GM10847 (cell line): ENCODE data around the gene CBLN4.

Source experiments
- POLR2A ChIP-seq: IDR thresholded peaks from 2 replicates; pipeline ENCODE4 v1.6.1; 2011; ENCODE audit not compliant: insufficient read length; ENCODE audit errors: extremely low read depth

Gene CBLN4

GRCh38 chr20:56005389-56005715 lies at the start of gene CBLN4:
TSS of gene CBLN4 (minus strand) at chr20:56005519. CDS start at chr20:56004171, 1,348 bp downstream.
- no peak for TF ChIP-seq POLR2A

- no peak for TF ChIP-seq POLR2A
Observed at GRCh38 chr20:56043227-56043626, 37.9 kb upstream of the CBLN4 start.

GRCh38 chr20:56032251-56032650 lies 26.9 kb upstream of the CBLN4 start:
- TF ChIP-seq POLR2A: no peak

DNA sequence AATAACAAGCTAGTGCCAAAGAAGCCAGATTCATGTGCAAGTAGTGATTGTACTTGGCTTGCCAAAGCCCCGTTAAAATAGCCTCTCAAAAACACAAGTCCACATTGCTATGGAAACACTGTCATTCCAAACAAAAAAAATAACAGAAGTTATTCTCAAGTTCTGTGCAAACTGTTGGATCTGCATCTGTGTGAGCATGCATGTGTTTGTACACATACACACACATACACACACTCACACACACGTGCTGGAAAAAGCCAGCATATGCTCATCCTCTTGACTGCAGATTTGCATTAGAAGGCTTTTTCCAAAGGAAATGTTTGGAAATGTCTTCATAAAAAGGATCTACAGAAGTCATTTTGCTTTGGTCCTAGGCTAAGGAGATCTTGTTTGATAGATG lies 13.4 kb upstream of the CBLN4 start:
- TF ChIP-seq POLR2A: no peak

GRCh38 chr20:56018194-56018593 lies 12.9 kb upstream of the CBLN4 start:
- TF ChIP-seq POLR2A: no peak

GRCh38 chr20:56017560-56017959 lies 12.2 kb upstream of the CBLN4 start:
- no peak for TF ChIP-seq POLR2A

DNA sequence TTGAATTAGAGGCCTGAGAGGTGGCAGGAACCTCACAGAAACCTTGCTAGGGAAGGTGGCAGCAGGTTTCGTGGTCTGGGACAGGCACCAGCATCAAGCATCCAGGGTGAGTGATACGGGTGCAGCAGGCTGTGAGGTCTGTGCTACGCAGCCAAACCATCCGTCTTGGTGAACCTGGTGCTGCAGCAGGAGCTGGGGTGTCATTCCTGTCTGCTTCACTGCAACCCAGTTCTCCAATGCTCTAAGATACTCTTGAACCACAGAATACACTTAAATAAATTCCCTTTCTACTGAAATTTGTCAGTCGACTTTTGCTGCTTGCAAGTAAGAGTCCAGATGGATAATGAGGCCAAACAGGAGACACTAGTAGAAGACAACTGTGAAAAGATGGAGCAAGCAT lies 9.7 kb upstream of the CBLN4 start:
- no peak for TF ChIP-seq POLR2A

DNA sequence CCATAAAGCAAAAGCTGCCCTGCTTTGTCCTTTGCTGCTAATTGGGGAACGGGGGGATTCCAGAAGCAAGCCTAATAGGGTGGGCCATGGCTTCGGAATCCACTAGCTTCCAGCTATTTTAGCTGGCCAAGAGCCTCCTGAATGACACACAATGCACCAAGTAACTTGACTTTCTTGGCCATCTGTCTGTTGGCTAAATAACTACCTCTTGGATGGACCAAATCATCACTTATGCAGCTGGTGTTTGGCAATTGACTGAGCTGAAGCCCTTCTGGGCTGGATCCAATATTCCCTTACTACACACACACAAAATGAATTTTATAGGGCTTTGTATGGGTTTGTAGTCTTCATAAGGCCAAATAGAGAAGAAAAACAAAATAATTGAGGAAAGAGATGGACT lies 8.8 kb upstream of the CBLN4 start:
- no peak for TF ChIP-seq POLR2A

- no peak for TF ChIP-seq POLR2A
Observed at GRCh38 chr20:56004611-56005388, 519 bp downstream of the CBLN4 start.

GRCh38 chr20:56004007-56004406 lies 1.3 kb downstream of the CBLN4 start:
- TF ChIP-seq POLR2A: no peak

GRCh38 chr20:56002908-56003800 lies 2.2 kb downstream of the CBLN4 start:
- no peak for TF ChIP-seq POLR2A

- no peak for TF ChIP-seq POLR2A
Observed at GRCh38 chr20:56001890-56002289, 3.4 kb downstream of the CBLN4 start.

DNA sequence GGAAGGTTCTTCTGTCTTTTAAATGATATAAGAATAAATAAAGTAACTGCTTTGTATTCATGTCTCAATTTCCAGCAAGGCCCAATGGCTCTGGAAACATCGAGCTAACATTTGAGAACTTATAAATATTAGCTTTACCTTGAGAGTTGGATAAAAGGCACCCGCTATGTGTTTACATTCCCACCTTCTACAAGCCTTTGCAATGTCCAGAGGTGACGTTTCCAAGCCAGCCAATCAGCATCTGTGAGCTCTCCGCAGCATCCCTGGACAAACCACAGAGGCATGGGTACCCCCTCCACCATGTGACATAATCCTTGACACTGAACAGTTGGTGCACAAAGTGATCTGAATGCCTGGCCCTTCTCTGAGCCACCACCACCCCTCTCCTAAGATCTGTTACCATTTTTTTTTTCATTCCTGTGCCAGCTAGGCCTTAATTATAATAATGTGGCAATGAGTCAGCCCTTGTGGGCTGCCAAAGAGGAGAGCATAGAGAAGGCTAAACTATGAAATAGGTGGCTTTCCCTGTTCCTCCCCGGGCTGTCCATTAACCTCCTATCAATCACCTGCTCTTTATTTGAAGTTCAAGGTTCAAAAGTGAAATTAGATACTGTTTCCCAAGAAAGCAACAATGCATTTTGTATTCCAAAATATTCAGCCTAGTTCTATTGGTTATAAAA lies 4.1 kb downstream of the CBLN4 start:
- no peak for TF ChIP-seq POLR2A

DNA sequence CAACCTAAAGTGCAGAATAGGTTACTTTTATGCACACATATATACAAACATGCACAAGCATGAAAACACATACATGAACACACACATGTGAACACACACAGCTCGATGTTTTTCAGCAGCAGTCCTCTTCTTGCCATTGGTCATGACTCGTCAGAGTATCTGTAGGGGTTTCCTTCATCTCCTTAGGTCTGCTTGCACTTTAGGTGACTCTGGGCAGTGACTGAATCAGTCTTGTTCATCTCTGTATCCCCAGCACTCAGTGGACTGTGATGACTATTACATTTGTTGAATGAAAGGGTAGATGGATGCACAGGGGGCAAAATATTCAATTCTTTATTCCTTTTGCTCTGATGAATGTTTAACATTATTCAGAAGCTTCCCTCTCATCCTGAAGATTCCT lies 26.8 kb downstream of the CBLN4 start:
- no peak for TF ChIP-seq POLR2A

DNA sequence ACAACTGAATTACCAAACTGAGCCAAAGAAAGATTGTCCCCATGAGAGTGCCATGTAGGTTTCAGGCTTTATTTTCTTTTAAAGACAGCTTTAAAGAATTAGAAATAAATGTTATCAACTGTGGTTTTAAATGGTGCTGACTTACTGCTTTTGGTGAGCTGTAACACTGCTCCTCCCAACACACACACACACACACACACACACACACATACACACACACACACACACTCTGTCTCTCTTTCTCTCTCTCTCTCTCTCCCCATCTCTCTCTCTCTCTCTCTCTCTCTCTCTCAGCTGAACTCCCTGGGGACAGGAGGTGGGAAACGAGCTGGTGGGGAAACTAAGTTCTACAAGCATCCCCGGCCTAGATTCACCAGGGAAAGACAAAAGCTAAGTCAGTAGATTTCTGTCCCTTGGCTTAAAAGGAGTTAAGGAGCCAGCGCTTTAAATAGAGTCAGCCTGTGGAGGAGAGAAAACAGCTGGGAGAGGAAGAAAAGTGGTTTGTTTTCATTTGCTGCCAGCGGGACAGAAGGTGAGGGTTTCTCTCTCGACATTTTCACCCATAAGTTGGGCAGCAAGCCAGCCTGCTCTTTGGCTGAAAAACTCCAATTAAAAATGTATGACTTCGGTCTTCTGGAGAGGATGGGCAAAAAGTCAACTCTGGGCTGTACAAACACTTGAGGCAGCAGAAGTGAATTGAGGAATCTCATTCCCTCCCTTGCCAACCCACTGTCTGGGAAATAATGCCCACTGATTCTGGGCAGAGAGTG lies 27.4 kb downstream of the CBLN4 start:
- TF ChIP-seq POLR2A: no peak
